TTC549 (cell line): Measurements from ENCODE around the gene UBAP1L.
"Not testable (repeated sequence)": the region's sequence is repeated elsewhere in the genome, so short reads cannot be mapped to it uniquely, and the experiment has no call there.

Source experiments
- FAIRE-seq: peaks from 2 replicates; lab custom pipeline; 2012; peaks lifted over from hg19 to GRCh38; lab: Jason Lieb, UNC

Gene UBAP1L

DNA sequence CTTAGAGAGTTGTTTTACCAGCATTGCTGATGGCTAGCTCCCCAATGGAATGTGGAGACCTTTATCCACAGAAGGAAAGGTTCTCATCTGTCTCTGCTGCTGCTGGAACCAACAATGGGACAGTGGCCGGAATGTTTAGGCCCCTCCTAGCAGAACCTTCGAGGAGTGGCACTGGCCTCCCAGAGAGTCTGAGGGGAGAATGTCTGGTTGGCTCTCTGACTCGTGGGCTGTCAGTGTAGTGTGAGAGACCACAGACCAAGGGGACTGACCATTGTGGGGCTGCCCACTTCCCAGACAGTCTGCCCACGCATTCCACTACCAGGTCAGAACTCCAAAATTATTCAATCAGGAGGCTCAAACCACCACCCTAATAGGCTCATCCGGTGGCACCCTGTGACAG, 52.3 kb downstream of the UBAP1L start:
- FAIRE-seq = no peak

DNA sequence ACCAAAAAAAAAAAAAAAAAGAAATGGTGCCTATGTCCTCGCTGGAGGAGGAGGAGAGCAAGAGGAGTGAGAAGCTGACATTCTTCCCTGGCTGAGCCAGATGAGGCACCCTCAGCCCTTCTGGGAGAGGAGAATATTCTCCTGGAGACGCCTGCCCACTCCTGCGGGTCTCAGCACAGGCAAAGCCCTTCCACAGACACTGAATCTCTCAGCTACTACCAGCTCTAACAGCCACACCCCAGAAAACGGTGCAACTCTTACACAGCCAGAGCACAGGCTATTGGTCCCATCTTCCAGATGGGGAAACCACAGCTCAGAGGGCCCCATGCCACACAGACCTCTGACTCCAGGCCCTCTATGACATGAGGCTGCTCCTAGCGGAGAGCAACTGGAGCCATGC, 52.9 kb downstream of the UBAP1L start:
- no peak for FAIRE-seq

DNA sequence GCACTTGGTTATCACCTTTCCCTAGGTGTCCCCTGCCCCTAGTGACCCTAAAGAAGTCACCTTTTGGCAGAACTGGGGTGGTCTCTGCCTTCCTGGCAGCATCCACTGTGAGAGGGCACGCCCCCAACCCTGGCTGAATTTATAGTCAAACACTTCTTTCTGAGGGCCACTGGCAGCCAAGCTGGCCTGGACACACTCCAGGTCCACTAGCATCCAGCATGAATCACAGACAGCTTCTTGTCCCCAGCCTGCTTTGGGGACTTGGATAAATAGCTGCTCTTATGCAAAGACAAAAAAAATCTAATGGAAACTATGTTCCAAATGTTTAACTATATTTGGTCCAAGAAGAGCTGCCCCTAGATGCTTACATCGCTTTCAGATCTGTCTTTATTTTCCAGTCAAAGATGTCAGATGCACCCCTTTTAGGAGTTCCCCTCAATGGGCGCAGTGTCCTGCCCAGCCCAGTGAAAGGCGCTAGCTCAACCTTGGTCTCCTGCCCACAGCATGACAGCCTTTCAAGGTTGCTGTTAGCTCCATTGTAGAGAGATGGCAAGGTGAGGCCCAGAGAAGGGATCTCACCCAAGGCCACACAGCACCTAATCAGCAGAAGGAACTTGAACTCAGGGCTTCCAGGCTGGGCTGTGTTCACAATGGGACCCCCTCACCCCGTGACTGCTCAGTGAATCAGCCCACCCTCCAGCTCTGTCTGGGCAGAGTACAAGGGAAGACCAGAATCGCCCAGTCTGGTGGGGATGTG, 54.2 kb downstream of the UBAP1L start:
- no peak for FAIRE-seq

DNA sequence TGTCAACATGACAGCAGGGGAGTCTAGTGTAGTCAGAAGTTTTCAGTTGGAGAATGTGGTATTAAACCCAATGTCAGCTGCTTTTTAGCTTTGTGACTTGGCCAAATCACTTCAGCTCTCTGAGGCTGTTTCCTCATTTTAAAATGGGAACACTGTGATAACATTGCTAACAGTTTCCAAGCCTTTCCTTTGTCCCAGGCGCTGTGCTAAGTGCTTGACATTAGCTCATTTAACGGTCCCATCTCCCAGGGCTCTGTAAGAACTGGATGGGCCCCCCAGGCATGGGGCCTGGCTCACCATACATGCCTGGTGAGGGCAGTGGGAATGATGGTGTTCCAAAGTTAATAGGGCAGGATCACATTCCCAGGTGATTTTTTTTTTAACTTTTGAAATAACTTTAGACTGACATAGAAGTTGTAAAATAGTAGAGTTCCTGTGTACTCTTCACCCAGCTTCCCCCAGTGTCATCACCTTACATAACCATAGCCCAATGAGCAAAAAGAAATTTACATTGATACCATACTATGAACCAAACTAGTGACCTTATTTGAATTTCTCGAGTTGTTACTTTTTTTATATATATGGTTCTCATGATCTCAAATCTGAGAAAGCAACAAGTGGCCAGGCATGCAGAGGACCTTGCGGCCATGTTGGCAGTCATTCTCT, 54.9 kb downstream of the UBAP1L start:
- FAIRE-seq = no peak

DNA sequence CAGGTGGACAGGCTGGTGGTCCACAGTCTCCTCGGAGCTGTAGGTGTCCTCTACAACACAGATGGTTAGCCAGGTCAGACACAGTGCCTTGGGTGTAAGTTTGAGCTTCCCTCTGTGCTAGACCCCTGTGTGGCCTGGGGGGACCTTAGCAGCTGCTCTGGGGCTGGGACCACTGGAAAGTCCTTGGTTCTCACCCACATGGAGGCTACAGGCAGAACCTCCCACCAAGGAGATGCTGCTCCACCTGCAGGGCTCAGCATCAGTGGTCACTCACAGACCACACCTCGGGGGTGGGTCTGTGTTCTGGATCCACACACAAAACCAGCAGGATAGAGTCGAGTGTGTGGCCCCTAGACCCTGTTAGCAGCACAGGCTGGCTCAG, 55.6 kb downstream of the UBAP1L start:
- FAIRE-seq = no peak

DNA sequence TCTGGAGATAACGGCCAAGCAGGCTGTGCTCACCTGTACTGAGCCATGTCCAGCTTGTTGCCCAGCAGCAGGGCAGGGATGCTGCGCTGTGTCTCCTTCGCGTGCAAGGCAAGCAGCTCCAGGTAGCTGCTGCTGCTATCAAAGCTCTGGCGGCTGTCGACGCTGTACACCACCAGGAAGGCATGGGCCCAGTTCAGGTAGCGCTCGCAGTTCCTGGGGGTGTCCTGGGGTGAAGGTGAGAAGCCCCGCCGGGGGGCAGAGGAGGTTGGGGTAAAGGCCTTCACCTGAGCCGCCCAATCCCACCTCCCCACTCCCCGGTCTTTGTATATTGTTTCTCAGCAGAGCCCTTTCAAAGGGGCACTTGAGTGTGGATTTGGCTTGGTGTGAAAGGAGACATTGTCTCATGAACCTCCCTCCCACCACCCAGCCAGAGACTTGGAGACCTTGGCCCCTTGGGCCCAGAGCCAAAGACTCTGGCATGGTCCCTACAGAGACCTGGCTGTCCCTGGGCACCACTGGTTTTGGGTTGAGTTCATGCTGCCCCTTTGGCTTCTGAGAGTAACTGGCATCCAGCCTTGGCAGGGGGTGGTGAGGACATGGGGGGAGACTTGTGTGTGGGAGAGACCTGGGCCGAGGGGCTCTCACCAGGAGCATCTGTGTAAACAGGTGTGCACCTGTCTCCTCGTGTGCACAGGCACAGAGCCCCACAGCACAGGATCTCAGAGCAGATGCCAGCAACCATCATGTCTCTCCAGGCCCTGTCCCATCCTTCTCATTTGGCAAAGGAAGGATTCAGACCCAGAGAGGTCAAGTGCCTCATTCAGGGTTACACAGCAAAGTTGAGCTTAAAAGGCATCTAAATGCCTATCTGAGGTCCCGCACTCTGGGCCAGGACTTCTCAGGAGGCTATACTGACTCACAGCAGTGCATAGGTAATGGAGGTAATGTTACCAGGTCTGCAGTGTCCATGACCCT, 56.3 kb downstream of the UBAP1L start:
- no peak for FAIRE-seq

DNA sequence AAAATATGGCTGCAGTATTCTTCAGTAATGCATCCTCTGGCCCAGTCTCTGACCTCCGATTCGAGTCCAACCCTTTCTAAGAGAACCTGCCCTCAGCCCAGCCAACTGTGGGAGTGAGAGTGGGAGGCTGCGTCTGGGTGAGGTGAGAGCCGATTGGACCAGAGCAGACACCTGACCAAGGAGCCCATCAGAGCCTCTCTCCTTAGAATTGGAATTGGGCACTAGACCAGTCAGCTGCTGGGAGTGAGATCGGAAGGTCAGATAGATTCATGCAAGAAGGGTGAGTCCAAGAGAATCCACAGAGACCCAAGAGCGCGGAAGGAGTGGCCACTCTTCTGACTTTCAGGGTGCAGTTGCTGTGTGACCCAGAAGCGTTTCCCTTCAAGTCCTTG, 57.5 kb downstream of the UBAP1L start:
- FAIRE-seq = no peak

DNA sequence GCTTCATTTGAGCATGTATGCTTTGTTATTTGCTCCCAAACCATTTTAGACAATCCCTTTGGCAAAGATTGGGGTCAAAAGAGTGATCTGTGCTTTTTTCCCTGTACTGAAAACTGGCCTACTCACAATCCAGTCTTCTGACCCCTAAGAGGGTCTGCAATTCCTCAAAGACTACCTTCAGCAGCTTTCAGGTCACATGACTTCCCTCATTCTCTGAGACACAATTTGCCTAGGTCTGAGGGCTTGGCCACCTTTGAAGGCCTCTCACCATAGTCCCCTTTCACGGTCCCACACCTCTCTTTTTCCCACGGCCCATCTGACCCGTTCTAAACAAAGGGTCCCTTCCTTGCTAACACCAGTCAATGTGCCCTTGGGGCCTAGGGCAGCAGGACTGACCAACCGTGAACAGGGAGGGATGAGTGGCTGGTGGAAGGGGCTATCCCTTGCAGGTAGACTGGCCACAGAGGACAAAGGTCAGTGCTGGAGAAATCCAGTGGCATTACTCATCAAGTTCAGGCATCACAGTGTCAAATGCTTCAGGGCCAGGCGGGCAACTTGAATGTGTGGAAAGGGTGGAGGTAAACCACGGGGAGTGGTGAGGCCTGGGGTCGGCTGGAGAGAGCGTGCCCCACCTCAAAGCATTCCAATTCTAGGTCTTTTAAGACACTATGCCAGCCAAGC, 58.0 kb downstream of the UBAP1L start:
- FAIRE-seq = no peak

DNA sequence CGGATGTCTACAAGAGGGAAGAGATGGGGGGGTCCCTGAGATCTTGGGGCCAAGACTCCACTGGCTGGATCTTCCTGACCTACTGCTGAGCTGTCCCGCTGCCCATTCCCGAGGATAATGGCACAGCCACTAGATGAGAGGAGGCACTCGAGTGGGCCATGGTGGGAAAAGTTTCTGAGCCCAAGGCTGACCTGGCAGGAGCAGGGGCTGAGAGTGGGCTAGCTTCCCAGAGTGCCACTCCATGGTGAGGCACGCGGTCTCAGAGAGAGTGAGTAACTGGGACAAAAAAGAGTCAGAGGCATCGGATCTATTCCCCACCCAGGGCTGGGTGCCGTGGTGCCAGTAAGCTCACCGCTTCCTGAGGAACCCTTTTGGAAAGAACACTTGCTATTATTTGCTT, 58.9 kb downstream of the UBAP1L start:
- FAIRE-seq = no peak

DNA sequence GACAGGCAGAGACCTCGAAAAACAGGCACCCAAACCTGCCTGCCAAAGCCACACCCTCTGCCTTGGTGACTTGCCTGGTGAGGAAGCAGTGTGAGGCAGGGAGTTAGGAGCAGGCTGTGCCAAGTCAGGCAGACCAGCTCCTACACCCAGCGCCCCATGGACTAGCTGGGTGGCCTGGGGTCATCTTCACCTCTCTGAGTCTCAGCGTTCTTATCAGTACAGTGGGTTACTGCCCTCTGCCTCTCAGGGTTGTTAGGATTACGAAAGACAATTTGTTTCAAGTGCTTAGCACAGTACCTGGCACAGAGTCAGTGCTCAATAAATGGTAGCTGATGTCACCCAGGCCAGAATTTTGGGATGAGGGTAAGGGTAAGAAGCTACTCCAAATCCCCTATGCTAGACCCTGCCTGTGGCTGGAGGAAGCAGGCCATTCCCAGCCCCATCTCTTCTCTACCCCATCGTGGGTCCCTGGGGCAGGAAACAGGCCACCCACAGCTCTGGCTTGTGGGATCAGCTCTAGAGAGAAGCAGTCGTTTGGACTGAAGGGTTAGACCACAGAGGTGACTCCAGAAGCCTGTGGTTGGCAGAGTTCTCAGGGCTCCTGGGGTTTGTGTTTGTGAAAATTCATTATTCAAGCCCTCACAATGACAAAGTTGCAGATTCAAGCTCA, 59.7 kb downstream of the UBAP1L start:
- no peak for FAIRE-seq

DNA sequence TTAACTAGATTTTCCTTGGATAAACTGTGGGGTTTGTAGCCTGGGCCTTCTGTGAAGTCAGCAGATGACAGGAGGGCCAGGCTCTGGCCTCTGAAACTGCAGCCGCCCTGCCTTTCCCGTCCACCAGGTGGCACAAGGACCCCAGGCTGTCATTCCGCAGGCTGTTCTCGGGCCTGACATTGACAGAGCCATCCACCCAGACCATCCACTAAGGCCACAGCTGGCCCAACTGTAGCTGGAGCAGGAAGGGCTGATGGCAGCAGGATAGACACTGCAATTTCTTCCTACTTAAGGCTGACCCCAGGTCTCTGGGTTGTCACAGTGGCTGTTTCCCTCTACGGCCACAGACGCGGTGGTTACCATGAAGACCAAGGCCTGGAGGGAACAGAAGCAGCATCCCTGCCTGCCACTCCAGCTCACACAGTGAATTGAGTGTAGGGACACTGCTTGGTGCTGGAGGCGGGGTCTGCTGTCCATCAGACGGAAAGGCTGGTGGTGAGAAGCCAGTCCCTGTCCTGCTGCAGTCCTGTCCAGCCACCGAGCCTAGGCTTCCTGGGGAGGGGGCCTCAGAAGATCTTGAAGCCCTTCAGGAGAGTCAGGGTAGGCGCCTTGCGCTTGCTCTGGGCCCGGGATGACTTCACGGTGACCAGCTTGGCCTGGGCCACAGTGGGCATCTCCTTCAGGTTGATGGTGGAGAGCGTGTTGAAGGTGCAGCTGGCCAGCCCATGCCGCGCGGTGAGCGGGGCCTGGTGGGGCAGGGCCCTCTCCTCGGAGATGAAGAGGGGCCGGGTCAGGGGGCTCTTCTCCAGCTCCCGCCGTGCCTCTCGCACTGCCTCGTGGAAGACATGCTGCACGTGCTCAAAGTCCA, 60.4 kb downstream of the UBAP1L start:
- FAIRE-seq = no peak

DNA sequence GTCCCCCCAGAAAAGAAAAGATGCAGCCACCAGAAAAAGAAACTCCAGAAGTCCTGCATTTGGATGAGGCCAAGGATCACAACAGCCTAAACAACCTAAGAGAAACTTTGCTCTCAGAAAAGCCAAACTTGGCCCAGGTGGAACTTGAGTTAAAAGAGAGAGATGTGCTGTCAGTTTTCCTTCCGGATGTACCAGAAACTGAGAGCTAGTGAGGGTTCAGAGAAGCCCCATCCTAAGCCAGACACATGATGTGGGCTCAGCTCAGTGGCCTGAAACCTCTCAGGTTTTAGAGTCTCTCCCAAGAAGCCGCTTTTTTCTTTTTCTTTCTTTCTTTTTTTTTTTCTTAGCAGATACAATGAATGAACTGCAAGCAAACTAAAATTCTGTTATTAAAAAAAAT, 62.0 kb downstream of the UBAP1L start:
- no peak for FAIRE-seq

DNA sequence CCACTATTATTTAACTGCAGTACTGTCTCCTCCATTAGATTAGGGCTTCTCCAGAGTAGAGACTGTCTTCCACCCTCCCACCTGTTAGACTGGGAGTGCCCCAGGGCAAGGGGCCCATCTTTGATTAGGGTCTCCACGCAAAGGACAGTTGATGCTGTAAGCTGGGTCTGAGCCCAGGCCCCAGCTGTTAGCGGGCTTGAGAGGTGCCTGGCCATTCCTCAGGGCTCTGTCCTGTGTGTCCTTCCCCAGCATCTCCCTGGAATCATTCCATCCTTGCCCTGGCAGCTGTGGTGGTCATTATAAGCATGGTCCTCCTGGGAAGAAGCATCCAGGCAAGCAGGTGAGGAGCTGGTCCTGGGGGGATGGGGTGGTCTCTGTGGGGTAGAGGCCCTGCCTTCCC, 63.7 kb downstream of the UBAP1L start:
- no peak for FAIRE-seq

DNA sequence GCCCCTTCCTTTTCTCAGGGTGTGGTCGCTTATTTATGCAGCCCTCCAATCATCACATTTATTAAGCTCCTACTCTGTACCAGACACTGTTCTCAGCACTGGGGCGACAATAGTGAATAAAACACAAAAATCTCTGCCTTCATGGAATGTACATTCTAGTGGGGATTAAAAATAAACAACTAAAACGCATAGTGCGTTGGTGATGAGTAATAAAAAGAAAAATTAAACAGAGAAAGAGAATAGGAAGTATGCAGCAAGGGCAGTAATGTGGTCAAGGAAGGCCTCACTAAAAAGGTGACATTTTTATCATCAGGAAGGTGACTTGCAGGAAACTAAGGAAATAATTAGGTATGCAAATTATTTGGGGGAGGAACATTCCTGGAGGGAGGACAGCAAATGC, 64.7 kb downstream of the UBAP1L start:
- FAIRE-seq = no peak

DNA sequence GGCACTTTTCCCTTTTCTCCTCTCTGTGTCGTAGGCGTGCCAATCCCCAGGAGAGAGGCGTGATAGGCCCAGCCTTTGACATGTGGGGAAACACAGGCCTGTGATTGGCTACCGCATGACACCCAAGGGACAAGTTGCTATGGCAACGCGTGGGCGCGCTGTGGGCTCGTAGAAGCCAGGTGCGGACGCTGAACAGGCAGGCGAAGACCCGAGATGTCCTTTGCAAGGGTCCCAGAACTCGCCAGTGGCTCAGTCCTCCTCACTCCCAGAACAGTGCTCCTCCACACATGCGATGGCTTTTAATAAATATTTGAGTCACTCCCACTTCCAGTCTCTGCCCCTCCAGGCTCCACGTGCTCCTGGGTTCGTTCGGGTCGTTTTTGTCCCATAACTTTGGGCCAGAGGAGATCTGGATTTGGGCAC, 65.6 kb downstream of the UBAP1L start:
- FAIRE-seq = no peak

DNA sequence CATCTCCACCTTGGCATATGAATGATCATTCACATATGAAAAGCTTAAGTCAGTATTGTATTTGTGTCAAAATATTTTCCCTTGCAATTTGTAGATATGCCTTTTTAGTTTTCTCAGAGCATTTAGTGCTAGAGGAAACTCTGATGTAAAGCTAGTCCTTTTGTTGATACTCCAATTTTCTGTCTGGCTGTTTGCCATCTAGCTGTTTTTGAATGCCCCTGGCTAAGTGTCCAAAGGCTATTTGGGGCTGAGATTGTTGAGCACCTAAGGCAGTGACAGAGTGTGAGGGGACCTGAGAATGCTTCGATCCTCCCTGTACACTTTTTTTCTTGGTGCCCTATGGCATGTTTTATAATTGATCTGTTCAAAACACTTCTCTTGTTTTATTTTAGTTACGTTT, 66.8 kb downstream of the UBAP1L start:
- FAIRE-seq = no peak

DNA sequence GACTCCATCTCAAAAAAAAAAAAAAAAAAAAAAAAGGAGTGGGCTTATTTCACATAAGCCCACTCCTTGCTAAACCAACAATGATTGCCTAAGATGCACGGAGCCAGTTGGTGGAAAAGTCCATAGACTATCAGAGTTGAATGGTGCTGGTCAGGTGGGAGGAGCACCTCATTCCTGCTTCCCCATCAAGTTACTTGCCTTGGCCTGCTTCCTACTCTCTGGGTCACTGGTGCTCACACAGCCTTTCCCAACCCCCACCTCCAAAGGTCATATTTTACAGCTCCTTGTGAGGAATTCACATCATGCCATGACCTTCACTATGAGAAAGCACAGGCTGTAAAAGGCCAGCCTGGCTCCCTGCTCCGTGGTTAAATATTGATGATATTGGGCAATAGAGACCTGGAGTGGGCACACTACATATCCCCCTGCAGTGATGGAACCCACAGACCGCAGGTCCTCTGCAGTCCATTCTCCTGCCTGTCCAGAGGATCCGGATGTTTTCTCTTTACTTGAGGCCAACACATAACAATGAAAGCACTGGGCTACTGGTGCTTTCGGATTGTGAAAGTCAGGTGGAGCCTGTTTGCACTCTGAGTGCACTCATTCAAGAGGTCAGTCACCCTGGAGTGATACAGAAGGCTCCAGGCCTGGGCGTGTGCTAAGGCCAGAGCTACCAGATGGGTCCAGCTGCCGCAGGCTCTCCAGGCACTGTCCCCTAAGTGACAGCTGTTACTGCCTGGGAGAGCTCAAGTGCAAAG, 70.1 kb downstream of the UBAP1L start, which contains the start of gene SLC51B:
Gene SLC51B, plus strand, starts transcription at position 664 of the 758 bp plus-strand sequence. CDS start 4,618 bp downstream, outside the sequence.
- no peak for FAIRE-seq

DNA sequence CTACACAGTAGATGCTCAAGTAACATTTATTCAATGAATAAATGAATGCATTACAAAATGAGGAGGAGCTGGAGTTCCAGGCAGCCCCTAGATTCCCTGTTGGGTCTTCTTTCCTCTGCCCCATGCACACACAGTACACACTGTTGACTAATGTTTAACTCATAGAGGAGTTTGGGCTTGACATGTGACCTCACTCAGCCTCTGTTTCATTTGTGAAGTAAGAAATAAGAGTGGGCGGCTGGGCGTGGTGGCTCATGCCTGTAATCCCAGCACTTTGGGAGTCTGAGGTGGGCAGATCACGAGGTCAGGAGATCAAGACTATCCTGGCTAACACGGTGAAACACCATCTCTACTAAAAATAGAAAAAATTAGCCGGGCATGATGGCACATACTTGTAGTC, 70.8 kb downstream of the UBAP1L start:
- FAIRE-seq = not testable (repeated sequence)

DNA sequence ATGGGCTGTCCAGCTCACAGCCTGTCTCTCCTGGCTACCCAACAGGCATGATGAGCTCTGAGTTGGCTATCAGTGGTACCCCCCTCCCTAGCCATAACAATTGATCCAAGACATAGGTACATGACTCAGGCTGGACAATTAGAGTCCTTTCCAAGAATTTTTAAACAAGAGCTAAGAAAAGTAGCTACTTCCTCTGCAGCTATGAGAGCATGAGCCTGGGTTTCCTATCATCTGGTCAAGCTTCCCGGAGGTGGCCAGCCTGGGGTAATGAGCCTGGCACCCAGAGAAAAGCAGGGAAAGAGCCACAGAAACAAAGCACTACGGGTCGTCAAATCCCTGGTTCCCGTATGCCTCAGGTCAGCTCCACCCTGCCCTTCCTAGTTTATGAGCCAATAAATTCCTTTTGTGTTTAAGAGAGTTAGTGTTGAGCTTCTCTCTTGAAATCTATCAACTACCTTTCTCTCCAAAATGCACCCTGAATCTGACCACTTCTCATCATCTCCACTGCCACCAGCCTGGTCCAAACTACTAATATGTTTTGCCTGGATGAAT, 72.1 kb downstream of the UBAP1L start:
- no peak for FAIRE-seq
